Fibroblast of the aortic adventitia (primary cell): Measurements from ENCODE around the gene DYNC1I2. TPM values are rescaled to one million over a fixed set of nuclear protein-coding genes. Genes with fewer than 3 reads are reported as not detected.

ENCODE experiments used
- DNase-seq: peaks from one replicate; pipeline ENCODE4 v3.0.0-alpha.2; 2010; ENCODE audit warnings: low read depth
- H3K4me3 ChIP-seq: 2 replicates; pipeline ENCODE4 v1.5.1; 2011; ENCODE audit warnings: low read depth, mild to moderate bottlenecking, control low read depth, low read length, moderate library complexity
- CTCF ChIP-seq: IDR thresholded peaks from 2 replicates; pipeline ENCODE4 v1.5.1; 2011; ENCODE audit warnings: mild to moderate bottlenecking, low read length, control low read depth, inconsistent platforms; ENCODE audit not compliant: insufficient read depth
- total RNA-seq: library from RNA; depleted of rRNA; stranded (reverse); fragments of >200 nt; gene quantifications from 2 replicates; pipeline ENCODE4 v1.2.3, GENCODE V29; 2012; ENCODE audit warnings: low replicate concordance

The DYNC1I2 gene
- total RNA-seq, 1 donor: 112 TPM

DNA sequence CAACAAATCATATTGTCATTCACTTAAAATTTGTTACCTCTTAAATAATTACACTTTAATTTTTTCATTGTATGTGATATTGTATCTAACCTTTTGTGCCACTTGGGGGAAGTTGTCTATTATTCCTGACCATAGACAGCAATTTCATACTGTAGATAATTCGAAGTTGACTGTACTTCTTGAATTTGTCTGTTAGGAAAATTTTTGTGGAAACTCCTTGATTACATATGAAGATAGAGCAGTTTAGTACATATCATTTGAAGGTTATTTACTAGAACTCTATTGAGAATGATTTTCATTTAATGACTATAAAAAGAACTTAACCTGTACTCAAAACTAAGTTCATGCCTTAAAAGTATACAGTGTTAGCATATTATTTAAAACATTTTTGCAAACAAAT, 5.1 kb downstream of the DYNC1I2 start:
- no peak for DNase-seq
- no peak for TF ChIP-seq CTCF
- no peak overlapping the region for H3K4me3 ChIP-seq

DNA sequence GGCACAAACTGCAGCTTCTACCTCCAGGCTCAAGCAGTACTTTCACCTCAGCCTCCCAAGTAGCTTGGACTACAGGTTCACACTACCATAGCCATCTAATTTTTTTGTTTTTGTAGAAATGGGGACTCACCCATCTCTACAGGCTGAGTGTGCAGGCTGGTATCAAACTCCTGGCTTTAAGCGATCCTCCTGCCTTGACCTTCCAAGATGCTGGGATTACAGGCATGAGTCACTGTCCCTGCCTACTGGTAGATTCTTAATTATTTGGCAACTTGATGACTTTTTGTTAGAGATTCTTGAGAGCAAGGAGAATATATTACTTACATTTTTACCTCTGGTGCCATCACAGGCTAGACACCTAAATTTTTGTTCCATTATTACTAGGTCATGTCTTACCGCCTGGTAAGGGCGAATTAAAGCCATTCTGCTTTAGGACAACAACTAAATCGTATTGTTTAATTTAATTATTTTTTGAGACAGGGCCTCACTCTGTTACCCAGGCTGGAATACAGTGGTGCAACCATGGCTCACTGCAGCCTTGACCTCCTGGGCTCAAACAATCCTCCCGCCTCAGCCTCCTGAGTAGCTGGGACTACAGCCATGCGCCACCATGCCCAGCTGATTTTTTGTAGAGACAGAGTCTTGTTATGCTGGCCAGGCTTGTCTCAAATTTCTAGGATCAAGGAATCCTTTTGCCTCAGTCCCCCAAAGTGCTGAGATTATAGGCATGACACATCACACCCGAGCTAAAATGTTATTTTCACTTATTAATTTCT, 15.7 kb downstream of the DYNC1I2 start:
- peak; percentile 38 for DNase-seq
- no peak overlapping the region for H3K4me3 ChIP-seq
- TF ChIP-seq CTCF: no peak

DNA sequence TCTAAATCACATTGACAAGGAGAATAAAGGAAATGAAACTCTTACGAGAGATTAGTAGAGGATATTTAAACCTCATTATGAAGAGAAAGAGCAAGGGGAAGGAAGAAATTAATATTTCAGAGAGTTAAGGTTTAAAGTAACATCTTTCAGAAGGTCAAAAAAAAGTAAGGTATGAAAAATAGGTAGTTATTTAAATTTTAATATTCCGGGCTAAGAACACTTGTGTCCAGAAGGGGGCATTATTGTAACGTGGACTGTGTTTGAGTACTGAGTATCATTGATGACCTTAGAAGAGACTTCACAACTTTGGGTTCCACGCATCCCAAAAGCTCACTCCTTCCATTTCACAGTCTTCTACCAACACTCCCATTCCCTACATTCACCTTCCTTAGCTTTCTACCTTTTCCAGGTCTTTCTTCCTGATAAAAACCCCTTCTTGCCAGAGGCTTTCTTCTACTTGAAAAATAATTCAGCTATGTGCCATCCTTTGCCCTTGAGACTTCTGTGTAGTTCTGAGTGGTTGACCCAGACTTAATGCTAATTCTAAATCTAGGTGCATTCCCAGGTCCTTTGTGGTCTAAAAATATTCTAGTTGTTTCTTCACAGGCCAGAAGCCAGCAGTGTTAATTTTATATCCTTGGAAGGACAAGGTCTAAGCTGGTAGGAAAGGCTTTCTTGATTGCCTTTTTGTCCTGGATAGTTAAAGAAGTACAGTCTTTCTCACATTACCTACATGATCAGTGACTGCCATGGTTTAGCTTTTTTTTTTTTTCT, 16.5 kb downstream of the DYNC1I2 start:
- H3K4me3 ChIP-seq: no peak overlapping the region
- DNase-seq: peak; percentile 61
- peak; percentile 55 for TF ChIP-seq CTCF

GRCh38 chr2:171706152-171706803, 19.0 kb downstream of the DYNC1I2 start:
- DNase-seq: peak; percentile 55
- TF ChIP-seq CTCF: peak; percentile 36

DNA sequence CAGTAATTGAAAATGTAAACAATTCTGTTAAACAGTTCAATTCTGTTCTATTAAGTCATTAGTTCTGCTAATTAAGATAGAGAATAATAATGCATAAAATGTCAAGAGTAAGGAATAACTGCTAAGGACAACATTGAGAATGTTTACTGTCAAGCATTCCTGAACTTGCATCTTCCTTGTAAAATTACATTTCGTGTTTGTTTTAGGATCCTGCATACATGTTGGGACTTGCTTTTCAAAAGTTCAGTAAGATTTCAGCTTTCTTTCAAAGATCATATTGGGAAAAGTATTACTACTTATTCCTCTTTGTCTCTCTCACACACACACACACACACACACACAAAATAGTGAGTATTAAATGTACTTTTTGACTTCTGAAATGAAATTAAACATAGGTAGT, 20.5 kb downstream of the DYNC1I2 start:
- no peak overlapping the region for H3K4me3 ChIP-seq
- TF ChIP-seq CTCF: no peak

More at GRCh38 chr2:171706152-171706803, 19.0 kb downstream of the DYNC1I2 start:
- H3K4me3 ChIP-seq: no peak overlapping the region

GRCh38 chr2:171709011-171709685, 21.9 kb downstream of the DYNC1I2 start:
- no peak overlapping the region for H3K4me3 ChIP-seq
- no peak for DNase-seq
- no peak for TF ChIP-seq CTCF

More for the DNA sequence above, 20.5 kb downstream of the DYNC1I2 start:
- no peak for DNase-seq
